PC-3 (cell line): Measurements from ENCODE around the gene ARHGEF11. TPM values are rescaled to one million over a fixed set of nuclear protein-coding genes. Genes with fewer than 3 reads are reported as not detected.

Source experiments
- ATAC-seq: fragments of 200-7000 bp; cut with Tn5 transposase; 2 replicates; pipeline ENCODE4 v1.9.1; 2020; ENCODE audit warnings: mild to moderate bottlenecking, moderate library complexity
- BruUV-seq: library from RNA; stranded (reverse); fragments of 400-500 nt; replicated peaks from 2 replicates; lab custom pipeline; 2021; lab: Mats Ljungman, UMichigan
- CTCF ChIA-PET: fragments of 300-600 bp; sonication (Branson Sonifier 250); formaldehyde crosslinking; loops from one replicate; lab custom pipeline; 2022; ENCODE audit warnings: antibody characterized with exemption; lab: Charles Lee
- POLR2A ChIA-PET: fragments of 300-600 bp; sonication (Branson Sonifier 250); formaldehyde crosslinking; loops from one replicate; lab custom pipeline; 2022; ENCODE audit warnings: antibody characterized with exemption; ENCODE audit not compliant: unreplicated experiment; lab: Charles Lee
- DNase-seq: peaks from one replicate; pipeline ENCODE4 v3.0.0-alpha.2; 2015
- H2AFZ ChIP-seq: fragments of 300-600 bp; sonication (generic); 2 replicates; pipeline ENCODE4 v1.6.0; 2016; ENCODE audit warnings: antibody characterized with exemption, low read length
- H3F3A ChIP-seq: fragments of 300-600 bp; sonication (generic); one replicate; pipeline ENCODE4 v1.6.0; 2017; ENCODE audit warnings: antibody characterized with exemption, low read length, control low read depth, mild to moderate bottlenecking; ENCODE audit not compliant: unreplicated experiment
- H3K27ac ChIP-seq: fragments of 300-600 bp; sonication (generic); 2 replicates; pipeline ENCODE4 v1.5.1; 2016; ENCODE audit warnings: mild to moderate bottlenecking, low read length
- H3K27me3 ChIP-seq: fragments of 300-600 bp; sonication (generic); 2 replicates; pipeline ENCODE4 v1.6.1; 2016; ENCODE audit warnings: low read length, mixed read lengths
- H3K36me3 ChIP-seq: fragments of 300-600 bp; sonication (generic); 2 replicates; pipeline ENCODE4 v1.6.1; 2016; ENCODE audit warnings: low read depth, mixed run types, low read length, mixed read lengths
- H3K4me1 ChIP-seq: fragments of 300-600 bp; sonication (generic); 2 replicates; pipeline ENCODE4 v1.5.1; 2016; ENCODE audit warnings: low read length; ENCODE audit not compliant: insufficient read depth
- H3K4me2 ChIP-seq: fragments of 300-600 bp; sonication (generic); 2 replicates; pipeline ENCODE4 v1.6.0; 2016; ENCODE audit warnings: low read length
- H3K4me3 ChIP-seq: fragments of 300-600 bp; sonication (generic); 2 replicates; pipeline ENCODE4 v1.5.1; 2016; ENCODE audit warnings: mild to moderate bottlenecking, low read length, mixed read lengths
- H3K79me2 ChIP-seq: fragments of 300-600 bp; sonication (generic); 2 replicates; pipeline ENCODE4 v1.6.1; 2017; ENCODE audit warnings: low read length, mixed read lengths
- H3K9ac ChIP-seq: fragments of 300-600 bp; sonication (generic); 2 replicates; pipeline ENCODE4 v1.6.0; 2016; ENCODE audit warnings: mild to moderate bottlenecking, low read length
- H3K9me2 ChIP-seq: fragments of 300-600 bp; sonication (generic); replicated peaks from 2 replicates; pipeline ENCODE4 v1.6.1; 2016; ENCODE audit warnings: mixed run types, low read length, mixed read lengths
- H3K9me3 ChIP-seq: fragments of 300-600 bp; sonication (generic); 2 replicates; pipeline ENCODE4 v1.6.1; 2016; ENCODE audit warnings: low read length, mixed read lengths
- H4K20me1 ChIP-seq: fragments of 300-600 bp; sonication (generic); 2 replicates; pipeline ENCODE4 v1.6.1; 2016; ENCODE audit warnings: low read length, mixed read lengths
- EZH2 ChIP-seq: fragments of 300-600 bp; sonication (generic); IDR thresholded peaks from one replicate; pipeline ENCODE4 v1.6.1; 2017; ENCODE audit warnings: antibody characterized with exemption, mild to moderate bottlenecking, low read length; ENCODE audit not compliant: unreplicated experiment
- EZH2phosphoT487 ChIP-seq: fragments of 300-600 bp; sonication (generic); IDR thresholded peaks from 2 replicates; pipeline ENCODE4 v1.6.1; 2018; ENCODE audit warnings: mild to moderate bottlenecking, antibody characterized with exemption, low read length, borderline replicate concordance
- intact Hi-C: fragments of 100-400 bp; cut with micrococcal nuclease; formaldehyde crosslinking; loops from 2 replicates; pipeline ENCODE4 v1.9.0; 2023
- total RNA-seq: library from RNA; depleted of rRNA; stranded (reverse); fragments of >200 nt; gene quantifications from 2 replicates; pipeline ENCODE4 v1.2.3, GENCODE V29; 2014
- TF ChIP-seq, protein P1 (sequence below): fragments of 300-600 bp; sonication (generic); conservative IDR thresholded peaks from 2 replicates; pipeline ENCODE4 v1.5.1; 2017; ENCODE audit warnings: antibody characterized with exemption, low read depth, mild to moderate bottlenecking, low read length

Gene ARHGEF11
- total RNA-seq, 1 experiment from 2014 or later, result 31.1 TPM

GRCh38 chr1:156993426-156994147, 52.0 kb downstream of the ARHGEF11 start:
- Histone ChIP-seq H3K4me2 (no peak overlapping the region), H3K9me3 (no peaks in the 10 kb centered on the region), H3K79me2 (peaks cover 8% of the 10 kb centered on the region; the same call in 1 of the 2 replicates), H3K9me2 (no peaks in the 10 kb centered on the region), H3K4me3 (no peak overlapping the region), H2AFZ (no peak overlapping the region), H3K9ac (no peak overlapping the region), H3K4me1 (peaks cover 6% of the 10 kb centered on the region; the same call in 1 of the 2 replicates), H3F3A (no peaks in the 10 kb centered on the region), H4K20me1 (0 out of 2 replicates have a peak, but pooled peaks cover 1% of the 10 kb centered on the region), H3K27me3 (no peaks in the 10 kb centered on the region), H3K27ac (no peak overlapping the region), H3K36me3 (no peaks in the 10 kb centered on the region)
- intact Hi-C loops, result no loop called here
- ChIA-PET CTCF (no interaction called here), POLR2A (no interaction called here)
- TF ChIP-seq, protein P1, sequence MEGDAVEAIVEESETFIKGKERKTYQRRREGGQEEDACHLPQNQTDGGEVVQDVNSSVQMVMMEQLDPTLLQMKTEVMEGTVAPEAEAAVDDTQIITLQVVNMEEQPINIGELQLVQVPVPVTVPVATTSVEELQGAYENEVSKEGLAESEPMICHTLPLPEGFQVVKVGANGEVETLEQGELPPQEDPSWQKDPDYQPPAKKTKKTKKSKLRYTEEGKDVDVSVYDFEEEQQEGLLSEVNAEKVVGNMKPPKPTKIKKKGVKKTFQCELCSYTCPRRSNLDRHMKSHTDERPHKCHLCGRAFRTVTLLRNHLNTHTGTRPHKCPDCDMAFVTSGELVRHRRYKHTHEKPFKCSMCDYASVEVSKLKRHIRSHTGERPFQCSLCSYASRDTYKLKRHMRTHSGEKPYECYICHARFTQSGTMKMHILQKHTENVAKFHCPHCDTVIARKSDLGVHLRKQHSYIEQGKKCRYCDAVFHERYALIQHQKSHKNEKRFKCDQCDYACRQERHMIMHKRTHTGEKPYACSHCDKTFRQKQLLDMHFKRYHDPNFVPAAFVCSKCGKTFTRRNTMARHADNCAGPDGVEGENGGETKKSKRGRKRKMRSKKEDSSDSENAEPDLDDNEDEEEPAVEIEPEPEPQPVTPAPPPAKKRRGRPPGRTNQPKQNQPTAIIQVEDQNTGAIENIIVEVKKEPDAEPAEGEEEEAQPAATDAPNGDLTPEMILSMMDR, result no peak
- TF ChIP-seq EZH2phosphoT487 (no peak), EZH2 (no peak)
- BruUV-seq, result no TSS peak
- ATAC-seq (peak; percentile 58), DNase-seq (peak; percentile 26)

DNA sequence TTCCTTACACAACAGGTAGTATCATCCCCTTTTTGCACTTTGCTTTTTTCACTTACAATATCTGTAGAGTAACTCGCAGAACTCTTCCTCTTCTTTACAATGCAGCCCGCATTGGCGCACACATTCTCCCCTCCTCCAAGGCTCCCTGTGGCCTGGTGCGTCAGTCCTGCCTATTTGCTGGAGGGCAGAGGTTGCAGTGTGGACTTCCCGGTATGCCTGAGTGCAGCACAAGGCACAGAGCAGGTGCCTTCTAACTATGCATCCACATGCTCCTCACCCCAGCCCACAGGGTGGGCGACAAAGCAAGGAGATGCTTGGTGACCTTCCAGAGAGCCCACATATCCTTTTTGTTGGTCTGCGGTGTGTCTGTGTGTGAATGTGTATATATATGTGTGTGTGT, 53.3 kb downstream of the ARHGEF11 start:
- H2AFZ ChIP-seq, result no peak overlapping the region
- ChIA-PET CTCF (no interaction called here), POLR2A (no interaction called here)
- intact Hi-C loops, result no loop called here
- H3K4me3 ChIP-seq, result no peak overlapping the region
- H3K9ac ChIP-seq, result no peak overlapping the region
- ATAC-seq (no peak), DNase-seq (no peak)
- H3F3A ChIP-seq, result no peaks in the 10 kb centered on the region
- peaks cover 6% of the 10 kb centered on the region; the same call in 1 of the 2 replicates for H3K4me1 ChIP-seq
- no peaks in the 10 kb centered on the region for H3K36me3 ChIP-seq
- H3K79me2 ChIP-seq, result 0 out of 2 replicates have a peak, but pooled peaks cover 4% of the 10 kb centered on the region
- TF ChIP-seq EZH2 (no peak), EZH2phosphoT487 (no peak)
- no peak overlapping the region for H3K27ac ChIP-seq
- no peak overlapping the region for H3K4me2 ChIP-seq
- no TSS peak for BruUV-seq
- H3K27me3 ChIP-seq, result no peaks in the 10 kb centered on the region
- peaks cover 5% of the 10 kb centered on the region; the same call in 1 of the 2 replicates for H4K20me1 ChIP-seq
- H3K9me2 ChIP-seq, result no peaks in the 10 kb centered on the region
- no peaks in the 10 kb centered on the region for H3K9me3 ChIP-seq

- H3F3A ChIP-seq, result no peaks in the 10 kb centered on the region
- ChIA-PET POLR2A (no interaction called here), CTCF (no interaction called here)
- H3K4me2 ChIP-seq, result no peak overlapping the region
- peaks cover 5% of the 10 kb centered on the region; the same call in 1 of the 2 replicates for H4K20me1 ChIP-seq
- no peak overlapping the region for H3K9ac ChIP-seq
- H3K4me3 ChIP-seq, result no peak overlapping the region
- no peaks in the 10 kb centered on the region for H3K9me2 ChIP-seq
- TF ChIP-seq EZH2 (no peak), EZH2phosphoT487 (no peak)
- TF ChIP-seq, protein P1, result no peak
- no peak overlapping the region for H3K27ac ChIP-seq
- no peaks in the 10 kb centered on the region for H3K79me2 ChIP-seq
- H3K9me3 ChIP-seq, result no peaks in the 10 kb centered on the region
- intact Hi-C loops, result no loop called here
- peaks cover 10% of the 10 kb centered on the region; the same call in 1 of the 2 replicates for H3K36me3 ChIP-seq
- no peaks in the 10 kb centered on the region for H3K27me3 ChIP-seq
- no peak overlapping the region for H2AFZ ChIP-seq
- ATAC-seq, result no peak
- no TSS peak for BruUV-seq
- H3K4me1 ChIP-seq, result no peaks in the 10 kb centered on the region
- DNase-seq, result no peak
Measured at GRCh38 chr1:156987715-156988114, 57.8 kb downstream of the ARHGEF11 start.
